Lower lobe of right lung (tissue), 2 donors: Measurements from ENCODE around the gene UBE2V1. TPM values are rescaled to one million over a fixed set of nuclear protein-coding genes. Genes with fewer than 3 reads are reported as not detected.
"Not testable (repeated sequence)": the region's sequence is repeated elsewhere in the genome, so short reads cannot be mapped to it uniquely, and the experiment has no call there.

Experiments used
- ATAC-seq, 2 donors: fragments of 200-7000 bp; cut with Tn5 transposase; one replicate each; pipeline ENCODE4 v1.9.1; 2020 to 2022; ENCODE audit warnings: mild to moderate bottlenecking in 2 of 2, moderate library complexity in 2 of 2
- DNase-seq: peaks from one replicate; pipeline ENCODE4 v3.0.0-alpha.2; 2020
- H3K27ac ChIP-seq: fragments of 200-600 bp; one replicate; pipeline ENCODE4 v1.8.0; 2022
- H3K27me3 ChIP-seq: fragments of 200-600 bp; one replicate; pipeline ENCODE4 v1.8.0; 2022; ENCODE audit warnings: low read depth
- H3K36me3 ChIP-seq: fragments of 200-600 bp; one replicate; pipeline ENCODE4 v1.8.0; 2022; ENCODE audit warnings: mild to moderate bottlenecking
- H3K4me1 ChIP-seq: fragments of 200-600 bp; one replicate; pipeline ENCODE4 v1.8.0; 2022
- H3K4me3 ChIP-seq: fragments of 200-600 bp; one replicate; pipeline ENCODE4 v1.8.0; 2022; ENCODE audit warnings: mild to moderate bottlenecking
- H3K9me3 ChIP-seq: fragments of 200-600 bp; one replicate; pipeline ENCODE4 v1.8.0; 2022
- CTCF ChIP-seq: fragments of 200-600 bp; IDR thresholded peaks from one replicate; pipeline ENCODE4 v1.8.0; 2022; ENCODE audit warnings: antibody characterized with exemption, mild to moderate bottlenecking
- intact Hi-C: fragments of 100-400 bp; cut with DNase I; formaldehyde crosslinking; loops from one replicate; pipeline ENCODE4 v1.11.0; 2022
- total RNA-seq: library from RNA; stranded (reverse); fragmentation: NEBNext Ultra II Directional; extraction: Animal tissue kit (Norgen Biotek cat#: 25700); gene quantifications from one replicate; pipeline ENCODE4 v1.2.1, GENCODE V29; 2021
- donor health status: DM: no; HTN: yes; CAD: no; lungs with severe emphysema.

The UBE2V1 gene
- total RNA-seq, 1 donor from 2014 or later, result 83.4 TPM

DNA sequence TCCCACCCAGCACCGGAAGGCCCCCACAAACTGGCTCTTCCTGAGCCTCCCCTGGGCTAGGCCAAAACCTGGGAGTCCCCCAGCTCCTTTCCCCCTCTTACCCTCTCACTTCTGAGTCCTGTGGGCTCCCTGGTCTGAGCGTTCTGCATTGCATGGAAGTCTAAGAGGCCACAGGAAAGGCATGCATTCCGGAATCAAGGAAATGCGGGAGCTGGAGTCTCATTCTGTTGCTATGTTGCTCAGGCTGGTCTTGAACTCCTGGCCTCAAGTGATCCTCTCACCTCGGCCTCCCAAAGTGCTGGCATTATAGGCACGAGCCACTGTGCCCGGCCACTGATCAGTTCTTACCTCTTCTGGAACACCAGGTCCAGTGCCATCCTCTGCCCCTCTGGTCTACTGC lies 45.9 kb downstream of the UBE2V1 start:
- H3K27ac ChIP-seq, result no peak overlapping the region
- no peaks in the 10 kb centered on the region for H3K27me3 ChIP-seq
- no peak overlapping the region for H3K4me3 ChIP-seq
- H3K4me1 ChIP-seq, result peaks cover 8% of the 10 kb centered on the region
- DNase-seq (no peak), ATAC-seq (no peak)
- TF ChIP-seq CTCF, result no peak
- no peaks in the 10 kb centered on the region for H3K36me3 ChIP-seq
- no peaks in the 10 kb centered on the region for H3K9me3 ChIP-seq
- intact Hi-C loops, result no loop called here

DNA sequence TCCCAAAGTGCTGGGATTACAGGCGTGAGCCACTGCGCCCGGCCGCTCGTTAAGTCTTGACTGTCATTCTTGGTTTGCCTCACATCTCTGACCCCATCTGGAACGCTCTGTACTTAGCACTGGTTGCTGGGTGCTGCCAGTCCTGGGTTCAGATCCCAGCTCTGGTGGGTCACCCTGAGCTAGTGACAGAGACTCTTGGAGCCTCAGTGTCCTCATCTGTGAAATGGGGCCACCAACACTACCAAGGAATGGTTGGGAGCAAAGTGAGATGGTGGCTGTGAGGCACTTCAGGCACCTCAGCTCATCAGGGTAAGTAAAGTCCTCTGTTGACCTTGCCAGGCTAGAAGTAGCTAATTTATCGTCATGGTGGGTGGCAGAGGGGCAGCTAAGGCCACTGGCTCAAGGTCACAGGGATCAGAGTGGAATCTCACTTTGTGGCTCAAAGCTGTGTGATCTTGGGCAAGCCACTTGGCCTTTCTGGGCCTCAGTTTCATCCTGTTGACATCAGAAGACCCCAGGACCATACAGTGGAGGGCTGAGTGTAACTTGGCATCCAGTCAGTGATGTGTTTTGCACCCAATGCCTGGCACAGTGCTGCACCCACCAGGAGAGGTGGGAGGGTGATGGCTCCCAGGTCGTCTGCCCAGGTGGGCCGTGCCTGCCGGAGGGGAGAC lies 46.7 kb downstream of the UBE2V1 start:
- no peaks in the 10 kb centered on the region for H3K27me3 ChIP-seq

DNA sequence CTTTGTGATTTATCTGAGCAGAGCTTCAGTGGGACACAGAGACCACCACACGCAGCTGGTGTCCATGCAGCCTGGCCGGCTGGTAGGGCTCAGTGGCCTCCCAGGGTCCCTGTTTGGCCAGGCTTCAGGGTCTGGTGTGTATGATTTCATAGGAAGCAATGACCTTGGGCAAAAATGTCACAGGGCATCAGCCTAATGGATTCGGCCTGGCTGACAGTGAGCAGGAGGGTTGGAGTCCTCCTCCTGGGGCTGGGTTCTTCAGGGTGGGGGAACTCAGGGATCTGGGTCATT lies 47.7 kb downstream of the UBE2V1 start:
- Histone ChIP-seq H3K27me3 (no peaks in the 10 kb centered on the region), H3K9me3 (no peaks in the 10 kb centered on the region), H3K36me3 (no peaks in the 10 kb centered on the region), H3K27ac (no peak overlapping the region), H3K4me1 (no peaks in the 10 kb centered on the region), H3K4me3 (no peak overlapping the region)
- TF ChIP-seq CTCF, result no peak
- no peak for DNase-seq
- intact Hi-C loops, result no loop called here
- no peak for ATAC-seq

More for the DNA sequence above, 46.7 kb downstream of the UBE2V1 start:
- TF ChIP-seq CTCF, result no peak
- Histone ChIP-seq H3K4me1 (peaks cover 5% of the 10 kb centered on the region), H3K36me3 (no peaks in the 10 kb centered on the region), H3K9me3 (no peaks in the 10 kb centered on the region), H3K4me3 (no peak overlapping the region), H3K27ac (no peak overlapping the region)
- no peak for ATAC-seq
- intact Hi-C loops, result no loop called here
- DNase-seq, result no peak

DNA sequence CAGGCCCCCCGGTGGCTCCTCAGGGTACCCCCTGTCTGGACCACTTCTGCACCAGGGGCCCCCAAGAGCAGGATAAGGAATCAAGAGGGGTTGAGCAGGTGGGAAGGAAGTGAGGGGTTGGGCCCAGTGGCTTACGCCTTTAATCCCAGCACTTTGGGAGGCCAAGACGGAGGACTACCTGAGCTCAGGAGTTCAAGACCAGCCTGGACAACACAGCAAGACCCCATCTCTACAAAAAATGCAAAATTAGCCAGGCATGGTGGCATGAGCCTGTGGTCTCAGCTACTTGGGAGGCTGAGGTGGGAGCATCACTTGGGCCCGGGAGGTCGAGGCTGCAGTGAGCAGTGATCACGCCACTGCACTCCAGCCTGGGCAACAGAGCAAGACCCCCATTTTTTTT lies 49.2 kb downstream of the UBE2V1 start:
- H3K9me3 ChIP-seq, DNase-seq, intact Hi-C loops, H3K36me3 ChIP-seq, ATAC-seq, H3K27me3 ChIP-seq, H3K27ac ChIP-seq, H3K4me3 ChIP-seq, H3K4me1 ChIP-seq: not testable (repeated sequence)

DNA sequence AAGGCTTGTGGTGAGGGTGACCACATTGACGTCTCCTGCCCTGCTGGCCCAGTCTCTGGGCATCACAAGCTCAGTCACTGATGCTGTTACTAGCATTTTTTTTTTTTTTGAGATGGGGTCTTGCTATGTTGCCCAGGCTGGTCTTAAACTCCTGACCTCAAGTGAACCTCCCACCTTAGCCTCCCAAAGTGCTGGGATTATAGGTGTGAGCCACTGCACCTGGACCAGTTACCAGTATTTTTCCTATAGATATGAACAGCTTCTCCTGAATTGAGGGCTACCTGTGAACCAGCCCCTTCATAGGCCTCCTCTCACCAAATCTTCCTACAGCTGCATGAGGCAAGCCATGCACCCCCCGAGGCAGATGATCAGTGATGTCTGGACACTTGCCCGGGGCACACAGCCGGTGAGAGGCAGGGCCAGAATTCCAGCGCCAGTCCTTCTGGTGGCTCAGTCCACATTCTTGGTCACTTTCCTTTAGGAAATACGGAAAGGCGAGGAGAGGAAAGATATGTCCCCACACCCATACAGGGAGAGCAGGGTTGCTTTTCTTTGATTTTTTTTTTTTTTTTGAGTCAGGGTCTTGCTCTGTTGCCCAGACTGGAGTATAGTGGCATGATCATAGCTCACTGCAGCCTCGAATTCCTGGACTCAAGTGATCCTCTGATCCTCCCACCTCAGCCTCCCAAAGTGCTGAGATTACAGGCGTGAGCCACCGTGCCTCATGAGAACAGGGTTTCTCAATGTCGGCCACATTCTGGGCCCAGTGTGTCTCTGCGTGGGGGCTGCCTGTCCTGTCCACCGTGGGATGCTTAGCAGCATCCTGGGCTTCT lies 50.7 kb downstream of the UBE2V1 start:
- ATAC-seq (no peak), DNase-seq (no peak)
- H3K27me3 ChIP-seq, result no peaks in the 10 kb centered on the region
- H3K4me3 ChIP-seq, result no peak overlapping the region
- no peak for TF ChIP-seq CTCF
- no peaks in the 10 kb centered on the region for H3K36me3 ChIP-seq
- H3K27ac ChIP-seq, result no peak overlapping the region
- no peaks in the 10 kb centered on the region for H3K9me3 ChIP-seq
- no peaks in the 10 kb centered on the region for H3K4me1 ChIP-seq
- intact Hi-C loops, result no loop called here
